GM10266 (cell line): ENCODE data around the gene MROH9.
"Not testable (repeated sequence)": the region's sequence is repeated elsewhere in the genome, so short reads cannot be mapped to it uniquely, and the experiment has no call there.

Experiments used
- DNase-seq: peaks from one replicate; pipeline ENCODE4 v3.0.0; 2012; ENCODE audit errors: extremely low spot score
- CTCF ChIP-seq: IDR thresholded peaks from 2 replicates; pipeline ENCODE4 v1.5.1; 2012; ENCODE audit warnings: mild to moderate bottlenecking, low read depth; ENCODE audit not compliant: control insufficient read depth, insufficient read depth; ENCODE audit errors: missing control alignments

MROH9 gene

GRCh38 chr1:170931650-170932049, 3.7 kb upstream of the MROH9 start:
- TF ChIP-seq CTCF: no peak
- DNase-seq: no peak

GRCh38 chr1:170932236-170932635, 3.1 kb upstream of the MROH9 start:
- no peak for DNase-seq
- no peak for TF ChIP-seq CTCF

GRCh38 chr1:170938281-170938680, 2.9 kb downstream of the MROH9 start:
- no peak for TF ChIP-seq CTCF
- DNase-seq: no peak

GRCh38 chr1:170939476-170939875, 4.1 kb downstream of the MROH9 start:
- no peak for TF ChIP-seq CTCF
- no peak for DNase-seq

GRCh38 chr1:170951744-170952143, 16.4 kb downstream of the MROH9 start:
- not testable (repeated sequence) for DNase-seq

- no peak for DNase-seq
- no peak for TF ChIP-seq CTCF
Observed at GRCh38 chr1:170959385-170959784, 24.1 kb downstream of the MROH9 start.

GRCh38 chr1:170964506-170964905, 29.2 kb downstream of the MROH9 start:
- DNase-seq: no peak
- no peak for TF ChIP-seq CTCF
